Rectal smooth muscle tissue (tissue), 1 donor: Measurements from ENCODE around the gene LMAN2L.

ENCODE experiments used
- H3K27ac ChIP-seq: one replicate; pipeline ENCODE4 v1.7.0; 2013; ENCODE audit warnings: low read depth, low read length, inconsistent platforms
- H3K27me3 ChIP-seq: one replicate; pipeline ENCODE4 v1.7.0; 2013; ENCODE audit warnings: low read length; ENCODE audit not compliant: control insufficient read depth, insufficient read depth
- H3K36me3 ChIP-seq: one replicate; pipeline ENCODE4 v1.7.0; 2013; ENCODE audit warnings: low read length; ENCODE audit not compliant: control insufficient read depth, insufficient read depth
- H3K4me1 ChIP-seq: one replicate; pipeline ENCODE4 v1.7.0; 2013; ENCODE audit warnings: low read length; ENCODE audit not compliant: control insufficient read depth, insufficient read depth
- H3K4me3 ChIP-seq: one replicate; pipeline ENCODE4 v1.7.0; 2013; ENCODE audit warnings: low read length
- H3K9ac ChIP-seq: one replicate; pipeline ENCODE4 v1.7.0; 2013; ENCODE audit warnings: low read length

Gene LMAN2L

GRCh38 chr2:96768083-96768561 is 28.3 kb upstream of the LMAN2L start:
- Histone ChIP-seq H3K4me3 (no peak overlapping the region), H3K36me3 (no peaks in the 10 kb centered on the region), H3K27me3 (no peaks in the 10 kb centered on the region), H3K9ac (no peak overlapping the region), H3K27ac (no peak overlapping the region), H3K4me1 (peaks cover 7% of the 10 kb centered on the region)

- H3K4me1 ChIP-seq: peaks cover 7% of the 10 kb centered on the region
- no peaks in the 10 kb centered on the region for H3K36me3 ChIP-seq
- H3K27ac ChIP-seq: no peak overlapping the region
- peak overlapping the region; percentile 39 for H3K9ac ChIP-seq
- no peak overlapping the region for H3K4me3 ChIP-seq
- H3K27me3 ChIP-seq: no peaks in the 10 kb centered on the region
Measured at GRCh38 chr2:96767135-96767871, 27.4 kb upstream of the LMAN2L start.

- peak overlapping the region; percentile 2 for H3K27ac ChIP-seq
- H3K4me1 ChIP-seq: peaks cover 13% of the 10 kb centered on the region
- peak overlapping the region; percentile 43 for H3K9ac ChIP-seq
- H3K27me3 ChIP-seq: no peaks in the 10 kb centered on the region
- peak overlapping the region; percentile 98 for H3K4me3 ChIP-seq
- H3K36me3 ChIP-seq: no peaks in the 10 kb centered on the region
Measured at GRCh38 chr2:96764253-96764637, 24.4 kb upstream of the LMAN2L start.

- H3K9ac ChIP-seq: peak overlapping the region; percentile 43
- H3K27me3 ChIP-seq: no peaks in the 10 kb centered on the region
- H3K4me1 ChIP-seq: peaks cover 13% of the 10 kb centered on the region
- peak overlapping the region; percentile 98 for H3K4me3 ChIP-seq
- H3K27ac ChIP-seq: peak overlapping the region; percentile 2
- H3K36me3 ChIP-seq: no peaks in the 10 kb centered on the region
Measured at GRCh38 chr2:96763511-96764252, 23.8 kb upstream of the LMAN2L start.

- no peak overlapping the region for H3K27ac ChIP-seq
- H3K4me1 ChIP-seq: peaks cover 13% of the 10 kb centered on the region
- no peaks in the 10 kb centered on the region for H3K27me3 ChIP-seq
- peak overlapping the region; percentile 34 for H3K9ac ChIP-seq
- H3K4me3 ChIP-seq: peak overlapping the region; percentile 98
- H3K36me3 ChIP-seq: no peaks in the 10 kb centered on the region
Measured at GRCh38 chr2:96762529-96763311, 22.9 kb upstream of the LMAN2L start.

- peak overlapping the region; percentile 65 for H3K27ac ChIP-seq
- peak overlapping the region; percentile 90 for H3K9ac ChIP-seq
- no peaks in the 10 kb centered on the region for H3K36me3 ChIP-seq
- H3K4me1 ChIP-seq: peaks cover 13% of the 10 kb centered on the region
- no peaks in the 10 kb centered on the region for H3K27me3 ChIP-seq
- peak overlapping the region; percentile 98 for H3K4me3 ChIP-seq
Measured at GRCh38 chr2:96760986-96761832, 21.3 kb upstream of the LMAN2L start.

GRCh38 chr2:96760036-96760985 is 20.4 kb upstream of the LMAN2L start, which contains the start of gene CNNM4:
CNNM4 (plus strand) TSS chr2:96760902; CDS start chr2:96761000, 98 bp downstream.
- peaks cover 13% of the 10 kb centered on the region for H3K4me1 ChIP-seq
- H3K9ac ChIP-seq: peak within 1 kb of the TSS; percentile 90
- no peaks in the 10 kb centered on the region for H3K27me3 ChIP-seq
- peak within 1 kb of the TSS; percentile 98 for H3K4me3 ChIP-seq
- H3K27ac ChIP-seq: peak within 1 kb of the TSS; percentile 65
- no peaks in the 10 kb centered on the region for H3K36me3 ChIP-seq

- H3K27ac ChIP-seq: no peak overlapping the region
Measured at GRCh38 chr2:96759548-96759947, 19.7 kb upstream of the LMAN2L start.

GRCh38 chr2:96758987-96759386 is 19.1 kb upstream of the LMAN2L start:
- Histone ChIP-seq H3K9ac (no peak overlapping the region), H3K4me1 (peaks cover 10% of the 10 kb centered on the region), H3K36me3 (no peaks in the 10 kb centered on the region), H3K4me3 (no peak overlapping the region), H3K27me3 (no peaks in the 10 kb centered on the region), H3K27ac (no peak overlapping the region)

More at GRCh38 chr2:96759548-96759947, 19.7 kb upstream of the LMAN2L start:
- no peak overlapping the region for H3K4me3 ChIP-seq
- no peaks in the 10 kb centered on the region for H3K36me3 ChIP-seq
- H3K4me1 ChIP-seq: peaks cover 13% of the 10 kb centered on the region
- H3K27me3 ChIP-seq: no peaks in the 10 kb centered on the region
- no peak overlapping the region for H3K9ac ChIP-seq

GRCh38 chr2:96757477-96757860 is 17.6 kb upstream of the LMAN2L start:
- Histone ChIP-seq H3K4me3 (no peak overlapping the region), H3K4me1 (peaks cover 8% of the 10 kb centered on the region), H3K9ac (no peak overlapping the region), H3K27ac (no peak overlapping the region), H3K36me3 (no peaks in the 10 kb centered on the region), H3K27me3 (no peaks in the 10 kb centered on the region)
